Adrenal gland (tissue), 5 donors: ENCODE data around the gene DLK1.

ENCODE experiments used
- POLR2A ChIP-seq, 2 donors: fragments of 450-650 bp; IDR thresholded peaks; one replicate each; pipeline ENCODE4 v1.6.1; 2017; ENCODE audit warnings: antibody characterized with exemption in 2 of 2, mild to moderate bottlenecking in 2 of 2, moderate library complexity in 1 of 2
- TF ChIP-seq, protein P1 (sequence below), 6 experiments: fragments of 450-650 bp in 4 of 6; fragments of 200-600 bp in 2 of 6; sonication (generic) in 1 of 6; IDR thresholded peaks; 1 replicate in 5 of 6; 2 replicates in 1 of 6; pipeline versions ENCODE4 v1.5.1 to v1.8.0; 2016 to 2021; ENCODE audit warnings: antibody characterized with exemption in 6 of 6, mild to moderate bottlenecking in 2 of 6, moderate library complexity in 1 of 6
- donor health status: DM: no; HTN: no; CAD: no.

DNA sequence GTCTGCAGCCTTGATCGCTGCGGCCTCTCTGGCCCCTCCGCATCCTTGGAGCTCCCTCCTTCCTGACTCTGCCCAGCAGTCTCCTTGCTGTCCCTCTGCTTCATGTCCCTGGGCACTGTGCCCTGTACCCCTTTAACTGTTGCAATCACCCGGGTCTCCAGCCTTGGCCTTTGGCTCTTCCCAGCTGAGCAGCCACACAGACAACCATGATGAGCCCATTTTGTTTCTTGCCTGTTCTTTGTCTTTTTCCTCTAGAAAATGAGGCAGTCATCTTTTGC is 58.6 kb downstream of the DLK1 start:
- TF ChIP-seq, protein P1, sequence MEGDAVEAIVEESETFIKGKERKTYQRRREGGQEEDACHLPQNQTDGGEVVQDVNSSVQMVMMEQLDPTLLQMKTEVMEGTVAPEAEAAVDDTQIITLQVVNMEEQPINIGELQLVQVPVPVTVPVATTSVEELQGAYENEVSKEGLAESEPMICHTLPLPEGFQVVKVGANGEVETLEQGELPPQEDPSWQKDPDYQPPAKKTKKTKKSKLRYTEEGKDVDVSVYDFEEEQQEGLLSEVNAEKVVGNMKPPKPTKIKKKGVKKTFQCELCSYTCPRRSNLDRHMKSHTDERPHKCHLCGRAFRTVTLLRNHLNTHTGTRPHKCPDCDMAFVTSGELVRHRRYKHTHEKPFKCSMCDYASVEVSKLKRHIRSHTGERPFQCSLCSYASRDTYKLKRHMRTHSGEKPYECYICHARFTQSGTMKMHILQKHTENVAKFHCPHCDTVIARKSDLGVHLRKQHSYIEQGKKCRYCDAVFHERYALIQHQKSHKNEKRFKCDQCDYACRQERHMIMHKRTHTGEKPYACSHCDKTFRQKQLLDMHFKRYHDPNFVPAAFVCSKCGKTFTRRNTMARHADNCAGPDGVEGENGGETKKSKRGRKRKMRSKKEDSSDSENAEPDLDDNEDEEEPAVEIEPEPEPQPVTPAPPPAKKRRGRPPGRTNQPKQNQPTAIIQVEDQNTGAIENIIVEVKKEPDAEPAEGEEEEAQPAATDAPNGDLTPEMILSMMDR (IDR thresholded peaks at IDR 0.05): no peak
- no peak for TF ChIP-seq POLR2A (IDR thresholded peaks at IDR 0.05)
